Natural killer cell (primary cell): ENCODE results near the gene ARSG. TPM values are rescaled to one million over a fixed set of nuclear protein-coding genes. Genes with fewer than 3 reads are reported as not detected.
A peak's percentile ranks its signal among the peaks of the same experiment; 100 is the strongest.

Experiments used
- ATAC-seq, 3 donors: fragments of 150-1000 bp in 2 of 3; fragments of 200-7000 bp in 1 of 3; cut with Tn5 transposase; 1 replicate in 1 of 3; 2 replicates in 2 of 3; pipeline ENCODE4 v1.10.0; 2021; ENCODE audit warnings: mild to moderate bottlenecking in 2 of 3, moderate library complexity in 2 of 3
- DNase-seq, 2 donors: peaks; one replicate each; pipeline versions ENCODE4 v3.0.0 to v3.0.0-alpha.2; 2013 to 2021; ENCODE audit warnings: mixed read lengths in 1 of 2
- H3K27ac ChIP-seq: one replicate; pipeline ENCODE4 v1.5.1; 2013; ENCODE audit warnings: mild to moderate bottlenecking, low read length
- H3K27me3 ChIP-seq: one replicate; pipeline ENCODE4 v1.6.1; 2013; ENCODE audit warnings: low read length; ENCODE audit not compliant: control insufficient read depth, insufficient read depth
- H3K36me3 ChIP-seq: one replicate; pipeline ENCODE4 v1.6.1; 2013; ENCODE audit warnings: low read length; ENCODE audit not compliant: control insufficient read depth, insufficient read depth
- H3K4me1 ChIP-seq: one replicate; pipeline ENCODE4 v1.6.1; 2013; ENCODE audit warnings: low read length; ENCODE audit not compliant: control insufficient read depth, insufficient read depth
- H3K4me3 ChIP-seq: one replicate; pipeline ENCODE4 v1.5.1; 2013; ENCODE audit warnings: low read length
- H3K9me3 ChIP-seq: one replicate; pipeline ENCODE4 v1.6.1; 2013; ENCODE audit warnings: low read length; ENCODE audit not compliant: control insufficient read depth, insufficient read depth
- H3K27ac Mint-ChIP-seq, 2 donors: one replicate each; pipeline ENCODE4 v1.8.0; 2022; ENCODE audit warnings: mild to moderate bottlenecking in 2 of 2, mixed read lengths in 2 of 2, moderate library complexity in 1 of 2
- H3K27me3 Mint-ChIP-seq, 2 donors: one replicate each; pipeline ENCODE4 v1.8.0; 2022; ENCODE audit warnings: low read depth in 2 of 2, mixed read lengths in 2 of 2
- H3K36me3 Mint-ChIP-seq: one replicate; pipeline ENCODE4 v1.8.0; 2022; ENCODE audit warnings: mixed read lengths
- H3K4me1 Mint-ChIP-seq, 2 donors: one replicate each; pipeline ENCODE4 v1.8.0; 2022; ENCODE audit warnings: mixed read lengths in 2 of 2
- H3K4me3 Mint-ChIP-seq: one replicate; pipeline ENCODE4 v1.8.0; 2022; ENCODE audit warnings: mild to moderate bottlenecking, moderate library complexity, mixed read lengths
- H3K9me3 Mint-ChIP-seq, 2 donors: one replicate each; pipeline ENCODE4 v1.8.0; 2022; ENCODE audit warnings: mixed read lengths in 2 of 2
- CTCF ChIP-seq: fragments of 200-600 bp; IDR thresholded peaks from one replicate; pipeline ENCODE4 v1.8.0; 2022; ENCODE audit warnings: antibody characterized with exemption
- WGBS: methylation state at CpG from one replicate; pipeline ENCODE4 v1.1.7; 2013; ENCODE audit warnings: missing lambda C conversion rate; ENCODE audit not compliant: insufficient coverage; 5-methylcytosine and 5-hydroxymethylcytosine counted together
- intact Hi-C: fragments of 100-400 bp; cut with micrococcal nuclease; formaldehyde crosslinking; loops from one replicate; pipeline ENCODE4 v1.14.2; 2022
- total RNA-seq, 4 donors: library from RNA; stranded (reverse); fragments of 120-200 nt in 1 of 4; gene quantifications; one replicate each; pipeline versions ENCODE4 v1.2.3 to v1.2.4, GENCODE V29; 2013 to 2022

ARSG gene
- total RNA-seq, 3 donors from 2014 or later (not counting 1 experiment from before 2014, with no cell fraction given): 34.8 to 52.3 (median 39.3) TPM

DNA sequence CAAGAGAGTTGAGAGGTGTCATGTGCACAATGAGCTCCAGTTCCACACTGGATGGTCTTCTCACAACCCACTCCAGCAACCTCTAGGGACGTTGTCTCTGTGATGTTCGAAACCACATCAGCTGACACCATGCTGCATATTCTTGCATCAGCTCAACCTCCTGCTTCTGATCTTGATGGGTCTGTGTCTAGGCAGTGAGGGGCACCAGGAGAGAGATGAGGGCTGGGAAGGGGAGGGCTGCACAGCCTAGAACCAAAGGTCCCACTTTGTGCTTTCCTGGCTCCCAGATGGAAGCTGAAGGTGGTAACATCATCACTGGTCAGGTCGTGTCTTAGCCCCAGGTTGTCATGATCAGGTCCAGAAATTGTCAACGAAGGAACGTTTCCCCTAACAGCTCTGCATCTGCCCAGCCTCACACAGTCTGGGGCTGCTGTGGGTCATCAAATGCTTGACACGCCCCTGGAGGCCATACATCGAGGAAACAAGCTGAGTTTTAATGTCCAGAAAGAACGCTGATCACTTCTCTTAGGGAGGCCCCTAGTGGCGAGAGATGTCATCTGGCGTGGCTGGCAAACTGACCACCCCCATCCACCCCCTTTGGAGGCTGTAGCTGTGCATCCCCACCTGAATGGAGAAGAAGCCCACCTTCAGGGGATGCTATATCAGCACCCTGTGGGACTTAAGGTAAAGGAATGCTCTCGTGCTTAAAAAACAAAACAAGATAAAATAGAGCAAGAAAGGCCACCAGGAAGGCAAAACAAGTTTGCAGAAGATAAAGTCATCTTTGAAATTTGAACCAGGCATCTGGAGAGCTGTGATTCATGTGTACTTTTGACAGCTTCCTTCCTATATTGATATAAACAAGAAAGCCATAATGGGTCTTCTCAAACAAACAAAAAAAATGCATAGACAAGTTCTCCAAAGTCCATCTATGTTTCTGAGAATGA is 107.7 kb downstream of the ARSG start:
- Histone ChIP-seq H3K27ac (no peak overlapping the region), H3K4me1 (peaks cover 15% of the 10 kb centered on the region), H3K9me3 (peaks cover 8% of the 10 kb centered on the region), H3K27me3 (no peaks in the 10 kb centered on the region), H3K36me3 (peaks cover 4% of the 10 kb centered on the region), H3K4me3 (no peak overlapping the region)
- DNase-seq: peak; percentile 33 to 46
- Mint-ChIP-seq H3K27ac (peak overlapping the region; percentile 49 to 57), H3K9me3 (peaks cover 0 to 3% of the 10 kb centered on the region in 2 donors), H3K36me3 (no peaks in the 10 kb centered on the region), H3K27me3 (no peaks in the 10 kb centered on the region), H3K4me3 (peak overlapping the region; percentile 45), H3K4me1 (peaks cover 21 to 25% of the 10 kb centered on the region in 2 donors)
- peak; percentile 59 for TF ChIP-seq CTCF
- ATAC-seq: peak; percentile 75 to 84 (median 81)
- intact Hi-C loops: loop anchor here (1.0 kb wide), 1 partner anchor 136 kb away; no protein-coding TSS in a partner anchor
- WGBS: 14% methylated on average over 11 of the region's 11 CpGs

DNA sequence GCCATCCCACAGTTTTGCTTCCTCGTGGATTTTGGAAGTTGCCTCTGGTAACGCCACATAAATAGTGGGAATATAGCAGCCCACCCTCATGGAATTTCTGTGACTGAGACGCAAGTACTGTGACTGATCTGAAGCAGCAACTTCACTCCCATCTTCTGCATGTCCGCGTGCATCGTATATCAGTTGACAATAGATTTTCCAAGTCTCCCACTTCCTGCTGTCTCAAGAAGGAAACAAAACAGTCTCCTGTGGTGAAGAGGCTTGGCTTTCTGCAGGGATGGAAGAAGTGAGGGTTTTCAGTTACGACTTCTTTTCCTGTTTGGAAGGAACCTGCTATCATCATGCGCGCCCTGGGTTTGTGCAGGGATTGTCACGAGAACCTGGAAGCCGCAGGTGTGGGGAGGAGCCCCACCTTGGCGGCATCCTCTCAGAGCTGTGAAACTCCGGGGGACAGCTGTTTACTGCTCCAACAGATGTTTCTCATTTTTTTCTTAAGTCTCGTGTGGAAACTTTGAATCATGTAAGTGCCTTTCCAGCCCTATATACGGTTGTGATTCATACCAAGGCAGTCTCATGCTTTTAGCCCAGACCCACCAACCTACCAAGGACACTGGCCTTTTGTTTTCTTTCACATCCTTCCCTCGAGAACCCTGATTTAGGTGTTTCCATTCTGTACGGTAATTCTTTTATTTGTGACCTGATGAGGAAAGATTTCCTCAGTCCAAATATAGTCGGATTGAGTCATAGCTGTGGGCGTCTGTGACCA is 108.5 kb downstream of the ARSG start:
- Mint-ChIP-seq H3K27ac (no peak overlapping the region), H3K4me3 (no peak overlapping the region), H3K9me3 (peaks cover 0 to under 1% of the 10 kb centered on the region in 2 donors), H3K27me3 (no peaks in the 10 kb centered on the region), H3K36me3 (no peaks in the 10 kb centered on the region), H3K4me1 (peaks cover 21 to 25% of the 10 kb centered on the region in 2 donors)
- WGBS: 79% methylated on average over 16 of the region's 19 CpGs
- Histone ChIP-seq H3K27me3 (no peaks in the 10 kb centered on the region), H3K27ac (no peak overlapping the region), H3K4me3 (no peak overlapping the region), H3K4me1 (peaks cover 15% of the 10 kb centered on the region), H3K9me3 (peaks cover 5% of the 10 kb centered on the region), H3K36me3 (peaks cover 4% of the 10 kb centered on the region)
- no peak for TF ChIP-seq CTCF
- DNase-seq: peak in 1 of 2 donors; percentile 20
- intact Hi-C loops: loop anchor here (1.0 kb wide), 1 partner anchor 137 kb away; no protein-coding TSS in a partner anchor
- no peak for ATAC-seq

DNA sequence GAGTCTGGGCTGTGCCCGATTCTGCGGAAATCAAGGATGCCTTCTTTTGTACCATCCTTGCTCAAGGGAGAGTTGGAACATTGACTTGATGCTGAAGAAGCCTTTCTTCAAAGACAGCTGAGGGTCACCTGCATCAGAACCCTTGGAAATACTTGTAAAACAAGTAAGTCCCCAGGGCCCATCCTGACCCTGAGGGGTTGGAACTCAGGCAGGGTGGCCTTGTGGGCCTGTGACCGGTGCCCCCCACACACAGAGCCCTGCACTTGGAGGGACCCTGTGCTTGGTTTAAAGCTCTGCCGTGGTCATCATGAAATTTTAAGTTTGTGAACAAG is 109.1 kb downstream of the ARSG start:
- Histone ChIP-seq H3K36me3 (peaks cover 4% of the 10 kb centered on the region), H3K9me3 (peaks cover 2% of the 10 kb centered on the region), H3K27ac (no peak overlapping the region), H3K4me1 (peaks cover 15% of the 10 kb centered on the region), H3K4me3 (no peak overlapping the region), H3K27me3 (no peaks in the 10 kb centered on the region)
- no peaks in the 10 kb centered on the region for H3K9me3 Mint-ChIP-seq
- H3K36me3 Mint-ChIP-seq: no peaks in the 10 kb centered on the region
- no peak for TF ChIP-seq CTCF
- WGBS: 91% methylated on average over 4 of the region's 4 CpGs
- intact Hi-C loops: no loop called here
- ATAC-seq: no peak
- H3K4me3 Mint-ChIP-seq: no peak overlapping the region
- no peak overlapping the region for H3K27ac Mint-ChIP-seq
- DNase-seq: no peak
- no peaks in the 10 kb centered on the region for H3K27me3 Mint-ChIP-seq
- peaks cover 21 to 25% of the 10 kb centered on the region in 2 donors for H3K4me1 Mint-ChIP-seq
